H1 (cell line): ENCODE data around the gene SLC12A2. TPM values are rescaled to one million over a fixed set of nuclear protein-coding genes. Genes with fewer than 3 reads are reported as not detected.

Experiments used
- CTCF ChIA-PET: fragments of 300-600 bp; sonication (Branson Sonifier 250); formaldehyde crosslinking; loops from one replicate; lab custom pipeline; 2021; ENCODE audit not compliant: partially characterized antibody; lab: Charles Lee
- POLR2A ChIA-PET: fragments of 300-600 bp; sonication (Branson Sonifier 250); formaldehyde crosslinking; loops from one replicate; lab custom pipeline; 2021; ENCODE audit warnings: inconsistent platforms; ENCODE audit not compliant: partially characterized antibody; lab: Charles Lee
- DNase-seq, 2 experiments: peaks; one replicate each; pipeline versions ENCODE4 v3.0.0 to v3.0.0-alpha.2; 2010 to 2022; ENCODE audit warnings: low spot score in 2 of 2, low read depth in 1 of 2, mixed read lengths in 1 of 2
- FAIRE-seq: peaks from 2 replicates; lab custom pipeline; 2011; peaks lifted over from hg19 to GRCh38; lab: Jason Lieb, UNC
- H2AFZ ChIP-seq: 2 replicates; pipeline ENCODE4 v1.8.1; 2012; ENCODE audit warnings: low read length, inconsistent platforms
- H2AK5ac ChIP-seq: 2 replicates; pipeline ENCODE4 v1.6.1; 2013; ENCODE audit warnings: low read depth, low read length
- H2BK120ac ChIP-seq: replicated peaks from 2 replicates; pipeline ENCODE3; 2013; ENCODE audit warnings: low read depth, low read length, inconsistent platforms
- H2BK12ac ChIP-seq: 2 replicates; pipeline ENCODE4 v1.6.1; 2013; ENCODE audit warnings: low read depth, low read length
- H2BK15ac ChIP-seq: 2 replicates; pipeline ENCODE4 v1.6.1; 2013; ENCODE audit warnings: low read length
- H2BK20ac ChIP-seq: 2 replicates; pipeline ENCODE4 v1.6.1; 2013; ENCODE audit warnings: low read length
- H2BK5ac ChIP-seq: 2 replicates; pipeline ENCODE4 v1.6.1; 2013; ENCODE audit warnings: low read depth, low read length
- H3K14ac ChIP-seq: 2 replicates; pipeline ENCODE4 v1.6.1; 2013; ENCODE audit warnings: inconsistent platforms; ENCODE audit not compliant: insufficient read length
- H3K18ac ChIP-seq: 2 replicates; pipeline ENCODE4 v1.6.1; 2013; ENCODE audit warnings: low read length; ENCODE audit errors: extremely low read depth
- H3K23ac ChIP-seq: 2 replicates; pipeline ENCODE4 v1.6.1; 2013; ENCODE audit warnings: inconsistent platforms; ENCODE audit not compliant: insufficient read length
- H3K23me2 ChIP-seq: 2 replicates; pipeline ENCODE4 v1.6.1; 2013; ENCODE audit warnings: low read depth, low read length
- H3K27ac ChIP-seq: 2 replicates; pipeline ENCODE4 v1.6.1; 2011; ENCODE audit warnings: low read depth, low read length, inconsistent platforms
- H3K27me3 ChIP-seq, 4 experiments: replicated peaks in 1 of 4; 1 replicate in 1 of 4; 2 replicates in 3 of 4; pipeline versions ENCODE4 v1.6.1 to v1.8.1; 2011 to 2013; ENCODE audit warnings: low read length in 3 of 4, mild to moderate bottlenecking in 3 of 4, inconsistent platforms in 2 of 4, mixed read lengths in 2 of 4, moderate library complexity in 1 of 4; ENCODE audit not compliant: control insufficient read depth in 3 of 4, insufficient read depth in 3 of 4; ENCODE audit errors: extremely low read depth in 1 of 4
- H3K36me3 ChIP-seq, 4 experiments: 2 replicates each; pipeline versions ENCODE4 v1.6.1 to v1.8.1; 2011 to 2013; ENCODE audit warnings: mild to moderate bottlenecking in 4 of 4, low read length in 3 of 4, moderate library complexity in 2 of 4, control low read depth in 1 of 4, inconsistent platforms in 1 of 4; ENCODE audit not compliant: insufficient read depth in 4 of 4, control insufficient read depth in 2 of 4
- H3K4ac ChIP-seq: replicated peaks from 2 replicates; pipeline ENCODE3; 2013; ENCODE audit warnings: low read length, low read depth, mixed read lengths, inconsistent platforms; ENCODE audit not compliant: insufficient read length
- H3K4me1 ChIP-seq, 4 experiments: replicated peaks in 1 of 4; 1 replicate in 1 of 4; 2 replicates in 3 of 4; pipeline versions ENCODE4 v1.6.1 to v1.8.1; 2011 to 2013; ENCODE audit warnings: low read length in 3 of 4, inconsistent platforms in 2 of 4, mixed read lengths in 1 of 4; ENCODE audit not compliant: insufficient read depth in 4 of 4, control insufficient read depth in 3 of 4
- H3K4me2 ChIP-seq, 2 experiments: 2 replicates each; pipeline versions ENCODE4 v1.6.1 to v1.8.1; 2011 to 2013; ENCODE audit warnings: low read depth in 2 of 2, low read length in 2 of 2, control low read depth in 1 of 2, inconsistent platforms in 1 of 2, mild to moderate bottlenecking in 1 of 2; ENCODE audit not compliant: insufficient read depth in 1 of 2
- H3K4me3 ChIP-seq, 4 experiments: fragments of 200-600, 300-600 bp in 1 of 4; sonication (generic), shearing (Covaris generic), sonication (Bioruptor Twin) in 1 of 4; 2 replicates each; pipeline versions ENCODE4 v1.5.1 to v1.8.1; 2011 to 2016; ENCODE audit warnings: low read length in 4 of 4, low read depth in 3 of 4, control low read depth in 2 of 4, inconsistent platforms in 2 of 4, mild to moderate bottlenecking in 2 of 4, mixed read lengths in 1 of 4, moderate library complexity in 1 of 4; ENCODE audit not compliant: insufficient read depth in 2 of 4; ENCODE audit errors: extremely low read depth in 1 of 4
- H3K56ac ChIP-seq: replicated peaks from 2 replicates; pipeline ENCODE3; 2013; ENCODE audit warnings: low read depth, mild to moderate bottlenecking, mixed read lengths, low read length, inconsistent platforms; ENCODE audit not compliant: insufficient read length
- H3K79me1 ChIP-seq: 2 replicates; pipeline ENCODE4 v1.6.1; 2013; ENCODE audit warnings: low read depth, low read length, control low read depth
- H3K79me2 ChIP-seq, 2 experiments: 2 replicates each; pipeline versions ENCODE4 v1.6.1 to v1.8.1; 2012 to 2013; ENCODE audit warnings: low read length in 2 of 2, mild to moderate bottlenecking in 2 of 2, inconsistent platforms in 1 of 2; ENCODE audit not compliant: insufficient read depth in 2 of 2, control insufficient read depth in 1 of 2
- H3K9ac ChIP-seq, 4 experiments: replicated peaks in 1 of 4; 1 replicate in 1 of 4; 2 replicates in 3 of 4; pipeline versions ENCODE4 v1.6.1 to v1.8.1; 2011 to 2013; ENCODE audit warnings: low read depth in 3 of 4, low read length in 3 of 4, control low read depth in 2 of 4, mild to moderate bottlenecking in 2 of 4, moderate library complexity in 2 of 4, inconsistent platforms in 1 of 4; ENCODE audit errors: extremely low read depth in 1 of 4
- H3K9me3 ChIP-seq, 2 experiments: 2 replicates each; pipeline versions ENCODE4 v1.6.1 to v1.8.1; 2012 to 2013; ENCODE audit warnings: mild to moderate bottlenecking in 2 of 2, moderate library complexity in 2 of 2, control low read depth in 1 of 2, inconsistent platforms in 1 of 2, low read depth in 1 of 2, low read length in 1 of 2, mixed read lengths in 1 of 2; ENCODE audit not compliant: insufficient read depth in 2 of 2
- H4K20me1 ChIP-seq, 2 experiments: replicated peaks in 1 of 2; 2 replicates each; pipeline versions ENCODE3 to v1.8.1; 2011 to 2013; ENCODE audit warnings: inconsistent platforms in 2 of 2, low read length in 2 of 2, mild to moderate bottlenecking in 1 of 2; ENCODE audit not compliant: insufficient read depth in 2 of 2, control insufficient read depth in 1 of 2
- H4K5ac ChIP-seq: 2 replicates; pipeline ENCODE4 v1.6.1; 2013; ENCODE audit warnings: low read length, low read depth, mixed read lengths, inconsistent platforms; ENCODE audit not compliant: insufficient read length
- H4K8ac ChIP-seq: 2 replicates; pipeline ENCODE4 v1.8.0; 2013; ENCODE audit warnings: mild to moderate bottlenecking, moderate library complexity, low read length, inconsistent platforms; ENCODE audit not compliant: insufficient read depth; ENCODE audit errors: extremely low read depth
- H4K91ac ChIP-seq: replicated peaks from 2 replicates; pipeline ENCODE3; 2013; ENCODE audit warnings: low read length, mixed read lengths, inconsistent platforms; ENCODE audit not compliant: insufficient read length
- GABPA ChIP-seq: IDR thresholded peaks from 2 replicates; pipeline ENCODE4 v1.6.1; 2011; ENCODE audit warnings: mild to moderate bottlenecking, low read length, moderate library complexity, borderline replicate concordance; ENCODE audit not compliant: insufficient read depth
- KDM1A ChIP-seq: fragments of 200-600, 300-600 bp; sonication (generic); IDR thresholded peaks from 2 replicates; pipeline ENCODE4 v1.7.1; 2016; ENCODE audit warnings: mild to moderate bottlenecking, low read length, borderline replicate concordance
- KDM5A ChIP-seq: fragments of 200-600 bp; IDR thresholded peaks from 2 replicates; pipeline ENCODE4 v1.7.1; 2012; ENCODE audit warnings: mild to moderate bottlenecking, low read length, inconsistent platforms, mixed read lengths
- SUZ12 ChIP-seq: fragments of 200-600 bp; sonication (generic); IDR thresholded peaks from 2 replicates; pipeline ENCODE4 v1.6.1; 2012; ENCODE audit warnings: mild to moderate bottlenecking, inconsistent platforms, low read length, moderate library complexity, mixed read lengths
- TBP ChIP-seq: IDR thresholded peaks from 2 replicates; pipeline ENCODE4 v1.6.1; 2011; ENCODE audit warnings: low read depth, low read length, improper control_type of control experiment
- YY1 ChIP-seq: IDR thresholded peaks from 2 replicates; pipeline ENCODE4 v1.6.1; 2011; ENCODE audit warnings: low read depth, mild to moderate bottlenecking, low read length
- polyA plus RNA-seq, 7 experiments: library from polyadenylated mRNA; depleted of rRNA in 3 of 7; stranded (reverse) in 5 of 7; unstranded in 2 of 7; fragments of >200 nt in 5 of 7; fragments of 200-250 nt in 2 of 7; gene quantifications; 1 replicate in 5 of 7; 2 replicates in 1 of 7; 4 replicates in 1 of 7; pipeline versions ENCODE4 v1.2.1 to v1.2.3, GENCODE V29; 2011 to 2013; ENCODE audit warnings: missing spikeins in 2 of 7, mixed read lengths in 2 of 7
- total RNA-seq: library from RNA; stranded (reverse); fragmentation: NEBNext Ultra II Directional; extraction: Animal tissue kit (Norgen Biotek cat#: 25700); gene quantifications from 2 replicates; pipeline ENCODE4 v1.2.1, GENCODE V29; 2021
- TF ChIP-seq, protein P1 (sequence below): IDR thresholded peaks from 2 replicates; pipeline ENCODE4 v1.6.1; 2012; ENCODE audit warnings: inconsistent platforms

Gene SLC12A2
- total and polyA plus RNA-seq, 2 of the 8 experiments (the other 6 are each of a cell fraction or from before 2014, with no cell fraction given): 2.6 to 16.2 TPM

DNA sequence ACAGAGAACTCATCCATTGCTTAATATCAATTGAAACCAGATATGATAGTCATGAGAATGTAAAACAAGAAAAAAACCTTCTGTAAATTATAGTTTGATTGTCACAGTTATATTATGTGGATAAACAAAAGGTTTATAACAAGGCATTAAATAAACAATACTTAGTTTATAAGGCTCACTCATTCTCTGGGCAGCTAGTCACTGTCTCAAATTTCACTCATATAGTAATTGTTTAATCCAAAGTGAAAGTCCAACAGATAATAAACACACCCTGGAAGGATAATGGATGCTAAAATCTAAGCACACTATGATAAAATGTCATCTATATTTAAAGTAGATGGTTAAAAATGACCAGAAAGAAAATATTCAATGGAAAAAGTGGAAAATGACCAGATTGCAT lies 30.8 kb upstream of the SLC12A2 start:
- DNase-seq (no peak), FAIRE-seq (no peak)
- no peak overlapping the region for H3K14ac ChIP-seq
- H3K79me1 ChIP-seq: no peaks in the 10 kb centered on the region
- H3K79me2 ChIP-seq: no peaks in the 10 kb centered on the region
- no peaks in the 10 kb centered on the region for H3K36me3 ChIP-seq
- H2BK120ac ChIP-seq: no peak overlapping the region
- H2BK5ac ChIP-seq: no peak overlapping the region
- no peak overlapping the region for H3K9ac ChIP-seq
- no peak overlapping the region for H2BK15ac ChIP-seq
- no peak overlapping the region for H4K91ac ChIP-seq
- no peaks in the 10 kb centered on the region for H3K23me2 ChIP-seq
- H3K18ac ChIP-seq: no peak overlapping the region
- H3K27ac ChIP-seq: no peak overlapping the region
- no peak overlapping the region for H3K4me2 ChIP-seq
- no peak overlapping the region for H4K5ac ChIP-seq
- no peak overlapping the region for H2BK12ac ChIP-seq
- no peaks in the 10 kb centered on the region for H4K20me1 ChIP-seq
- H2AK5ac ChIP-seq: no peak overlapping the region
- H3K56ac ChIP-seq: no peak overlapping the region
- peaks cover 0 to 6% of the 10 kb centered on the region in 2 experiments; a peak in 2 of 4 replicates for H3K9me3 ChIP-seq
- H2BK20ac ChIP-seq: no peak overlapping the region
- TF ChIP-seq SUZ12: no peak
- TF ChIP-seq KDM5A: no peak
- TF ChIP-seq, protein P1, sequence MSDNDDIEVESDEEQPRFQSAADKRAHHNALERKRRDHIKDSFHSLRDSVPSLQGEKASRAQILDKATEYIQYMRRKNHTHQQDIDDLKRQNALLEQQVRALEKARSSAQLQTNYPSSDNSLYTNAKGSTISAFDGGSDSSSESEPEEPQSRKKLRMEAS: no peak
- TF ChIP-seq KDM1A: no peak
- no peak for TF ChIP-seq GABPA
- no peak for TF ChIP-seq TBP
- no peak for TF ChIP-seq YY1
- TF ChIP-seq, all 59 proteins: peak for 0
- no peaks in the 10 kb centered on the region for H3K4me1 ChIP-seq
- H3K23ac ChIP-seq: no peak overlapping the region
- H3K4ac ChIP-seq: no peak overlapping the region
- no peak overlapping the region for H3K4me3 ChIP-seq
- H3K27me3 ChIP-seq: no peaks in the 10 kb centered on the region
- POLR2A ChIA-PET: no interaction called here
- CTCF ChIA-PET: interaction anchor here (0.6 to 1.8 kb wide), 2 partner anchors 39 to 419 kb away, joined by 3 read pairs; no protein-coding TSS in a partner anchor
- H4K8ac ChIP-seq: no peak overlapping the region
- H2AFZ ChIP-seq: no peak overlapping the region
